GM23338 (cell line): ENCODE data around the gene SLC39A11. TPM values are rescaled to one million over a fixed set of nuclear protein-coding genes. Genes with fewer than 3 reads are reported as not detected.

Experiments
- ATAC-seq: fragments of 200-7000 bp; cut with Tn5 transposase; 3 replicates; pipeline ENCODE4 v1.9.1; 2020
- DNase-seq: peaks from one replicate; pipeline ENCODE4 v3.0.0-alpha.2; 2015; ENCODE audit warnings: low spot score
- H2AFZ ChIP-seq: fragments of 200-600 bp; sonication (generic); 2 replicates; pipeline ENCODE4 v1.8.0; 2016; ENCODE audit warnings: antibody characterized with exemption, mild to moderate bottlenecking, moderate library complexity
- H3F3A ChIP-seq: fragments of 200-600 bp; sonication (generic); replicated peaks from 2 replicates; pipeline ENCODE4 v1.8.0; 2017; ENCODE audit warnings: antibody characterized with exemption, mixed run types, low read depth
- H3K27ac ChIP-seq: fragments of 200-600 bp; sonication (generic); 2 replicates; pipeline ENCODE4 v1.6.1; 2016; ENCODE audit warnings: low read depth
- H3K27me3 ChIP-seq: fragments of 200-600 bp; sonication (generic); 2 replicates; pipeline ENCODE4 v1.8.0; 2016; ENCODE audit warnings: mild to moderate bottlenecking, mixed run types, moderate library complexity; ENCODE audit not compliant: insufficient read depth
- H3K36me3 ChIP-seq: fragments of 200-600 bp; sonication (generic); 2 replicates; pipeline ENCODE4 v1.8.0; 2016; ENCODE audit warnings: mild to moderate bottlenecking; ENCODE audit not compliant: insufficient read depth
- H3K4me1 ChIP-seq: fragments of 200-600 bp; sonication (generic); 2 replicates; pipeline ENCODE4 v1.8.0; 2016; ENCODE audit warnings: mild to moderate bottlenecking, moderate library complexity; ENCODE audit not compliant: insufficient read depth
- H3K4me2 ChIP-seq: fragments of 200-600 bp; sonication (generic); 2 replicates; pipeline ENCODE4 v1.7.1; 2017; ENCODE audit warnings: mixed run types
- H3K4me3 ChIP-seq: fragments of 200-600 bp; sonication (generic); 2 replicates; pipeline ENCODE4 v1.6.1; 2016; ENCODE audit warnings: mixed run types
- H3K79me2 ChIP-seq: fragments of 200-600 bp; sonication (generic); replicated peaks from 2 replicates; pipeline ENCODE4 v1.8.0; 2017; ENCODE audit warnings: mild to moderate bottlenecking; ENCODE audit not compliant: insufficient read depth
- H3K9me2 ChIP-seq: fragments of 200-600 bp; sonication (generic); 2 replicates; pipeline ENCODE4 v1.8.0; 2017; ENCODE audit not compliant: insufficient read depth
- H4K20me1 ChIP-seq: fragments of 200-600 bp; sonication (generic); replicated peaks from 2 replicates; pipeline ENCODE4 v1.8.0; 2017; ENCODE audit warnings: mild to moderate bottlenecking; ENCODE audit not compliant: insufficient read depth
- H3K27ac Mint-ChIP-seq: 2 replicates; pipeline ENCODE4 v1.8.0; 2020; ENCODE audit warnings: inconsistent platforms, mild to moderate bottlenecking, moderate library complexity, mixed read lengths
- H3K27me3 Mint-ChIP-seq: 3 replicates; pipeline ENCODE4 v1.8.0; 2022; ENCODE audit warnings: low read depth, mild to moderate bottlenecking, moderate library complexity, mixed read lengths, inconsistent platforms; ENCODE audit not compliant: insufficient read depth, poor library complexity
- H3K36me3 Mint-ChIP-seq: 3 replicates; pipeline ENCODE4 v1.8.0; 2021; ENCODE audit warnings: low read depth, mild to moderate bottlenecking, inconsistent platforms, moderate library complexity, mixed read lengths
- H3K4me1 Mint-ChIP-seq: 3 replicates; pipeline ENCODE4 v1.8.0; 2020; ENCODE audit warnings: mild to moderate bottlenecking, inconsistent platforms, mixed read lengths
- H3K4me3 Mint-ChIP-seq: 3 replicates; pipeline ENCODE4 v1.8.0; 2021; ENCODE audit warnings: moderate library complexity, mild to moderate bottlenecking, inconsistent platforms, mixed read lengths
- H3K9me3 Mint-ChIP-seq: 3 replicates; pipeline ENCODE4 v1.8.0; 2020; ENCODE audit warnings: moderate library complexity, mild to moderate bottlenecking, inconsistent platforms, mixed read lengths
- CTCF ChIP-seq, 2 experiments: fragments of 200-600 bp in 1 of 2; sonication (generic) in 1 of 2; conservative IDR thresholded peaks; 2 replicates each; pipeline versions ENCODE4 v1.5.1 to v1.6.1; 2016 to 2017; ENCODE audit warnings: antibody characterized with exemption in 2 of 2, low read depth in 2 of 2, mild to moderate bottlenecking in 2 of 2, moderate library complexity in 1 of 2
- EZH2phosphoT487 ChIP-seq: fragments of 200-600 bp; sonication (generic); IDR thresholded peaks from one replicate; pipeline ENCODE4 v1.8.1; 2018; ENCODE audit warnings: antibody characterized with exemption; ENCODE audit not compliant: unreplicated experiment
- JUNB ChIP-seq: IDR thresholded peaks from one replicate; pipeline ENCODE4 v1.6.1; 2016; ENCODE audit warnings: antibody characterized with exemption; ENCODE audit not compliant: unreplicated experiment
- POLR2AphosphoS5 ChIP-seq: IDR thresholded peaks from 2 replicates; pipeline ENCODE4 v1.6.1; 2016; ENCODE audit warnings: antibody characterized with exemption, low read depth
- ZNF331 ChIP-seq: fragments of 250-450 bp; sonication (Bioruptor Pico); IDR thresholded peaks from 2 replicates; pipeline ENCODE4 v1.5.0; 2020; ENCODE audit warnings: low read depth, mild to moderate bottlenecking, moderate library complexity
- ZNF462 ChIP-seq: fragments of 250-450 bp; sonication (Bioruptor Pico); IDR thresholded peaks from 2 replicates; pipeline ENCODE4 v1.5.0; 2020; ENCODE audit warnings: mild to moderate bottlenecking, moderate library complexity
- polyA plus RNA-seq: library from polyadenylated mRNA; unstranded; fragments of >200 nt; fragmentation: Nextera tagmentation; extraction: Ambion mirVana; gene quantifications from 2 replicates; pipeline ENCODE4 v1.2.1, GENCODE V29; 2016
- total RNA-seq: library from RNA; depleted of rRNA; stranded (reverse); fragments of >200 nt; shearing (Covaris generic); gene quantifications from 2 replicates; pipeline ENCODE4 v1.2.3, GENCODE V29; 2014
- TF ChIP-seq, protein P1 (sequence below): IDR thresholded peaks from 2 replicates; pipeline ENCODE4 v1.6.1; 2016; ENCODE audit warnings: antibody characterized with exemption

The SLC39A11 gene
- total and polyA plus RNA-seq, 2 experiments from 2014 or later = 10.8 to 18.1 TPM

- no peak for TF ChIP-seq ZNF462 (CRISPR knock-in tag)
Observed at GRCh38 chr17:72687886-72688285, 404.6 kb downstream of the SLC39A11 start (continued).

GRCh38 chr17:72684405-72685020, 408.0 kb downstream of the SLC39A11 start:
- Histone ChIP-seq H4K20me1 (no peaks in the 10 kb centered on the region), H3F3A (no peaks in the 10 kb centered on the region), H3K79me2 (no peaks in the 10 kb centered on the region), H3K9me2 (no peaks in the 10 kb centered on the region), H3K27ac (no peak overlapping the region), H3K4me1 (no peaks in the 10 kb centered on the region), H3K27me3 (no peaks in the 10 kb centered on the region), H3K4me2 (no peak overlapping the region), H3K36me3 (no peaks in the 10 kb centered on the region), H3K4me3 (no peak overlapping the region), H2AFZ (no peak overlapping the region)
- Mint-ChIP-seq H3K9me3 (no peaks in the 10 kb centered on the region; the same call in 2 of the 3 replicates), H3K4me1 (no peaks in the 10 kb centered on the region), H3K36me3 (no peaks in the 10 kb centered on the region), H3K27me3 (peaks cover 10% of the 10 kb centered on the region), H3K4me3 (no peak overlapping the region), H3K27ac (no peak overlapping the region)
- no peak for DNase-seq
- ATAC-seq = no peak
- TF ChIP-seq JUNB = no peak
- TF ChIP-seq EZH2phosphoT487 = no peak
- no peak for TF ChIP-seq POLR2AphosphoS5
- TF ChIP-seq, protein P1, sequence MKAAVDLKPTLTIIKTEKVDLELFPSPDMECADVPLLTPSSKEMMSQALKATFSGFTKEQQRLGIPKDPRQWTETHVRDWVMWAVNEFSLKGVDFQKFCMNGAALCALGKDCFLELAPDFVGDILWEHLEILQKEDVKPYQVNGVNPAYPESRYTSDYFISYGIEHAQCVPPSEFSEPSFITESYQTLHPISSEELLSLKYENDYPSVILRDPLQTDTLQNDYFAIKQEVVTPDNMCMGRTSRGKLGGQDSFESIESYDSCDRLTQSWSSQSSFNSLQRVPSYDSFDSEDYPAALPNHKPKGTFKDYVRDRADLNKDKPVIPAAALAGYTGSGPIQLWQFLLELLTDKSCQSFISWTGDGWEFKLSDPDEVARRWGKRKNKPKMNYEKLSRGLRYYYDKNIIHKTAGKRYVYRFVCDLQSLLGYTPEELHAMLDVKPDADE = no peak
- no peak for TF ChIP-seq CTCF (conservative IDR thresholded peaks at IDR 0.05; ENCODE audit: low read depth in 2 of 2)
- TF ChIP-seq ZNF331 (CRISPR knock-in tag) = no peak
